ENCODE data around the gene FKBP1A. TPM values are rescaled to one million over a fixed set of nuclear protein-coding genes. Genes with fewer than 3 reads are reported as not detected.

FKBP1A gene
- total and polyA plus RNA-seq, 2 donors: 96.6 to 253 TPM

- H3K36me3 ChIP-seq (ENCODE audit: insufficient read depth): peaks cover 1% of the 10 kb centered on the region
- H3K4me1 ChIP-seq (ENCODE audit: insufficient read depth): no peaks in the 10 kb centered on the region
- DNase-seq (ENCODE audit: extremely low spot score): no peak
- WGBS: 82% methylated on average over 3 of the region's 3 CpGs
- H3K27ac ChIP-seq (ENCODE audit: low read depth): no peak overlapping the region
- no peak overlapping the region for H3K4me3 ChIP-seq (ENCODE audit: low read depth, low read length)
Measured at GRCh38 chr20:1373036-1373435, 19.8 kb downstream of the FKBP1A start.

- Histone ChIP-seq H3K36me3 (ENCODE audit: insufficient read depth) (peaks cover 1% of the 10 kb centered on the region), H3K4me1 (ENCODE audit: insufficient read depth) (no peaks in the 10 kb centered on the region), H3K4me3 (ENCODE audit: low read depth, low read length) (no peak overlapping the region), H3K27ac (ENCODE audit: low read depth) (no peak overlapping the region)
- 86% methylated on average over 5 of the region's 5 CpGs for WGBS
- DNase-seq (ENCODE audit: extremely low spot score): no peak
Measured at GRCh38 chr20:1371830-1372539, 20.9 kb downstream of the FKBP1A start.

- DNase-seq (ENCODE audit: extremely low spot score): no peak
- WGBS: 88% methylated on average over 3 of the region's 3 CpGs
- Histone ChIP-seq H3K4me1 (ENCODE audit: insufficient read depth) (no peaks in the 10 kb centered on the region), H3K27ac (ENCODE audit: low read depth) (no peak overlapping the region), H3K4me3 (ENCODE audit: low read depth, low read length) (no peak overlapping the region), H3K36me3 (ENCODE audit: insufficient read depth) (peaks cover 1% of the 10 kb centered on the region)
Measured at GRCh38 chr20:1371202-1371782, 21.6 kb downstream of the FKBP1A start.

GRCh38 chr20:1370548-1371110 lies 22.2 kb downstream of the FKBP1A start:
- no peak for DNase-seq (ENCODE audit: extremely low spot score)
- no peaks in the 10 kb centered on the region for H3K4me1 ChIP-seq (ENCODE audit: insufficient read depth)
- H3K27ac ChIP-seq (ENCODE audit: low read depth): no peak overlapping the region
- H3K36me3 ChIP-seq (ENCODE audit: insufficient read depth): peaks cover 1% of the 10 kb centered on the region
- no peak overlapping the region for H3K4me3 ChIP-seq (ENCODE audit: low read depth, low read length)
- 30% methylated on average over 2 of the region's 2 CpGs for WGBS

GRCh38 chr20:1369970-1370369 lies 22.9 kb downstream of the FKBP1A start:
- H3K4me3 ChIP-seq (ENCODE audit: low read depth, low read length): no peak overlapping the region
- no peaks in the 10 kb centered on the region for H3K4me1 ChIP-seq (ENCODE audit: insufficient read depth)
- DNase-seq (ENCODE audit: extremely low spot score): no peak
- WGBS: 88% methylated on average over 3 of the region's 3 CpGs
- H3K36me3 ChIP-seq (ENCODE audit: insufficient read depth): peaks cover 1% of the 10 kb centered on the region
- no peak overlapping the region for H3K27ac ChIP-seq (ENCODE audit: low read depth)

- no peaks in the 10 kb centered on the region for H3K4me1 ChIP-seq (ENCODE audit: insufficient read depth)
- DNase-seq (ENCODE audit: extremely low spot score): no peak
- peaks cover 1% of the 10 kb centered on the region for H3K36me3 ChIP-seq (ENCODE audit: insufficient read depth)
- WGBS: 43% methylated on average over 7 of the region's 7 CpGs
- no peak overlapping the region for H3K27ac ChIP-seq (ENCODE audit: low read depth)
- no peak overlapping the region for H3K4me3 ChIP-seq (ENCODE audit: low read depth, low read length)
Measured at GRCh38 chr20:1368448-1369199, 24.2 kb downstream of the FKBP1A start.

GRCh38 chr20:1367479-1367878 lies 25.4 kb downstream of the FKBP1A start:
- Histone ChIP-seq H3K4me3 (ENCODE audit: low read depth, low read length) (no peak overlapping the region), H3K27ac (ENCODE audit: low read depth) (no peak overlapping the region), H3K36me3 (ENCODE audit: insufficient read depth) (peaks cover 1% of the 10 kb centered on the region), H3K4me1 (ENCODE audit: insufficient read depth) (no peaks in the 10 kb centered on the region)
- WGBS: 96% methylated on average over 4 of the region's 4 CpGs
- no peak for DNase-seq (ENCODE audit: extremely low spot score)

- Histone ChIP-seq H3K4me3 (ENCODE audit: low read depth, low read length) (no peak overlapping the region), H3K4me1 (ENCODE audit: insufficient read depth) (no peaks in the 10 kb centered on the region), H3K36me3 (ENCODE audit: insufficient read depth) (no peaks in the 10 kb centered on the region), H3K27ac (ENCODE audit: low read depth) (no peak overlapping the region)
- DNase-seq (ENCODE audit: extremely low spot score): no peak
- 78% methylated on average over 2 of the region's 2 CpGs for WGBS
Measured at GRCh38 chr20:1364106-1364505, 28.7 kb downstream of the FKBP1A start.

GRCh38 chr20:1363522-1363921 lies 29.3 kb downstream of the FKBP1A start:
- no peak for DNase-seq (ENCODE audit: extremely low spot score)
- no peak overlapping the region for H3K4me3 ChIP-seq (ENCODE audit: low read depth, low read length)
- no peaks in the 10 kb centered on the region for H3K36me3 ChIP-seq (ENCODE audit: insufficient read depth)
- no peak overlapping the region for H3K27ac ChIP-seq (ENCODE audit: low read depth)
- 83% methylated on average over 5 of the region's 5 CpGs for WGBS
- H3K4me1 ChIP-seq (ENCODE audit: insufficient read depth): no peaks in the 10 kb centered on the region

GRCh38 chr20:1362484-1362883 lies 30.4 kb downstream of the FKBP1A start:
- WGBS: 85% methylated on average over 2 of the region's 2 CpGs

GRCh38 chr20:1360094-1360846 lies 32.6 kb downstream of the FKBP1A start:
- 79% methylated on average over 7 of the region's 7 CpGs for WGBS
- Histone ChIP-seq H3K36me3 (ENCODE audit: insufficient read depth) (peaks cover 1% of the 10 kb centered on the region), H3K27ac (ENCODE audit: low read depth) (no peak overlapping the region), H3K4me3 (ENCODE audit: low read depth, low read length) (no peak overlapping the region), H3K4me1 (ENCODE audit: insufficient read depth) (no peaks in the 10 kb centered on the region)
- DNase-seq (ENCODE audit: extremely low spot score): no peak

More at GRCh38 chr20:1362484-1362883, 30.4 kb downstream of the FKBP1A start:
- no peak overlapping the region for H3K4me3 ChIP-seq (ENCODE audit: low read depth, low read length)
- H3K27ac ChIP-seq (ENCODE audit: low read depth): no peak overlapping the region
- H3K4me1 ChIP-seq (ENCODE audit: insufficient read depth): no peaks in the 10 kb centered on the region
- no peaks in the 10 kb centered on the region for H3K36me3 ChIP-seq (ENCODE audit: insufficient read depth)
- no peak for DNase-seq (ENCODE audit: extremely low spot score)

GRCh38 chr20:1357921-1358671 lies 34.8 kb downstream of the FKBP1A start:
- DNase-seq (ENCODE audit: extremely low spot score): no peak
- H3K36me3 ChIP-seq (ENCODE audit: insufficient read depth): peaks cover 2% of the 10 kb centered on the region
- H3K4me1 ChIP-seq (ENCODE audit: insufficient read depth): no peaks in the 10 kb centered on the region
- no peak overlapping the region for H3K4me3 ChIP-seq (ENCODE audit: low read depth, low read length)
- H3K27ac ChIP-seq (ENCODE audit: low read depth): no peak overlapping the region
- WGBS: 96% methylated on average over 9 of the region's 9 CpGs

GRCh38 chr20:1353956-1354355 lies 38.9 kb downstream of the FKBP1A start:
- no peaks in the 10 kb centered on the region for H3K4me1 ChIP-seq (ENCODE audit: insufficient read depth)
- no peak overlapping the region for H3K4me3 ChIP-seq (ENCODE audit: low read depth, low read length)
- H3K36me3 ChIP-seq (ENCODE audit: insufficient read depth): peaks cover 2% of the 10 kb centered on the region
- DNase-seq (ENCODE audit: extremely low spot score): no peak
- no peak overlapping the region for H3K27ac ChIP-seq (ENCODE audit: low read depth)
